Left ventricle myocardium inferior (tissue), 1 donor: ENCODE measurements around the gene CCDC54. TPM values are rescaled to one million over a fixed set of nuclear protein-coding genes. Genes with fewer than 3 reads are reported as not detected.

ENCODE experiments used
- DNase-seq: peaks from one replicate; pipeline ENCODE4 v3.0.0-alpha.2; 2020
- H3K27ac ChIP-seq: fragments of 200-600 bp; replicated peaks from 2 replicates; pipeline ENCODE4 v1.8.0; 2021
- H3K27me3 ChIP-seq: fragments of 200-600 bp; 2 replicates; pipeline ENCODE4 v1.8.0; 2021; ENCODE audit warnings: low read depth
- H3K36me3 ChIP-seq: fragments of 200-600 bp; 2 replicates; pipeline ENCODE4 v1.8.0; 2021
- H3K4me1 ChIP-seq: fragments of 200-600 bp; 2 replicates; pipeline ENCODE4 v1.8.0; 2021
- H3K4me3 ChIP-seq: fragments of 200-600 bp; 2 replicates; pipeline ENCODE4 v1.8.0; 2021; ENCODE audit warnings: mild to moderate bottlenecking, moderate library complexity
- H3K9me3 ChIP-seq: fragments of 200-600 bp; replicated peaks from 2 replicates; pipeline ENCODE4 v1.8.0; 2021
- CTCF ChIP-seq: fragments of 200-600 bp; IDR thresholded peaks from 2 replicates; pipeline ENCODE4 v1.8.0; 2021; ENCODE audit warnings: antibody characterized with exemption, mild to moderate bottlenecking, borderline replicate concordance
- intact Hi-C: fragments of 100-400 bp; cut with micrococcal nuclease; formaldehyde crosslinking; loops from one replicate; pipeline ENCODE4 v1.11.0; 2022
- total RNA-seq: library from RNA; stranded (reverse); fragmentation: NEBNext Ultra II Directional; extraction: Animal tissue kit (Norgen Biotek cat#: 25700); gene quantifications from one replicate; pipeline ENCODE4 v1.2.1, GENCODE V29; 2021
- donor health status: DM: no; HTN: yes; CAD: no; lungs with severe emphysema.

The CCDC54 gene
- total RNA-seq, 1 donor from 2014 or later: not detected

GRCh38 chr3:107404727-107405469 is 27.7 kb downstream of the CCDC54 start:
- Histone ChIP-seq H3K27me3 (no peaks in the 10 kb centered on the region), H3K9me3 (peaks cover 18% of the 10 kb centered on the region), H3K4me3 (no peak overlapping the region), H3K36me3 (no peaks in the 10 kb centered on the region), H3K4me1 (no peaks in the 10 kb centered on the region), H3K27ac (no peak overlapping the region)
- DNase-seq: no peak
- no peak for TF ChIP-seq CTCF
- intact Hi-C loops: no loop called here

- no peak overlapping the region for H3K27ac ChIP-seq
- H3K27me3 ChIP-seq: no peaks in the 10 kb centered on the region
- H3K4me3 ChIP-seq: no peak overlapping the region
- peaks cover 27% of the 10 kb centered on the region for H3K9me3 ChIP-seq
- no peak for TF ChIP-seq CTCF
- H3K36me3 ChIP-seq: no peaks in the 10 kb centered on the region
- peaks cover 2% of the 10 kb centered on the region for H3K4me1 ChIP-seq
- intact Hi-C loops: no loop called here
- no peak for DNase-seq
Observed at GRCh38 chr3:107407355-107407754, 30.1 kb downstream of the CCDC54 start.

GRCh38 chr3:107408513-107408912 is 31.3 kb downstream of the CCDC54 start:
- Histone ChIP-seq H3K36me3 (no peaks in the 10 kb centered on the region), H3K9me3 (peaks cover 27% of the 10 kb centered on the region), H3K27me3 (no peaks in the 10 kb centered on the region), H3K4me1 (peaks cover 4% of the 10 kb centered on the region), H3K27ac (no peak overlapping the region), H3K4me3 (no peak overlapping the region)
- intact Hi-C loops: no loop called here
- no peak for TF ChIP-seq CTCF
- DNase-seq: no peak

- no peak for DNase-seq
- no peak for TF ChIP-seq CTCF
- intact Hi-C loops: no loop called here
- Histone ChIP-seq H3K36me3 (no peaks in the 10 kb centered on the region), H3K4me1 (peaks cover 4% of the 10 kb centered on the region), H3K27ac (no peak overlapping the region), H3K9me3 (peaks cover 27% of the 10 kb centered on the region), H3K4me3 (no peak overlapping the region), H3K27me3 (no peaks in the 10 kb centered on the region)
Observed at GRCh38 chr3:107409365-107409764, 32.1 kb downstream of the CCDC54 start.

GRCh38 chr3:107410606-107411005 is 33.4 kb downstream of the CCDC54 start:
- H3K27me3 ChIP-seq: no peaks in the 10 kb centered on the region
- intact Hi-C loops: no loop called here
- no peak for TF ChIP-seq CTCF

More at GRCh38 chr3:107410606-107411005, 33.4 kb downstream of the CCDC54 start:
- H3K4me3 ChIP-seq: no peak overlapping the region
- H3K9me3 ChIP-seq: peaks cover 27% of the 10 kb centered on the region
- DNase-seq: no peak
- H3K36me3 ChIP-seq: no peaks in the 10 kb centered on the region
- H3K4me1 ChIP-seq: peaks cover 4% of the 10 kb centered on the region
- H3K27ac ChIP-seq: no peak overlapping the region
